Stimulated activated CD4-positive, alpha-beta T cell treated with anti-CD3 and anti-CD28 coated beads, TNF-alpha, amount 100 ng/mL, for 4 hours (primary cell): ENCODE results near the gene ZNF774.
"Not testable (repeated sequence)": the region's sequence is repeated elsewhere in the genome, so short reads cannot be mapped to it uniquely, and the experiment has no call there.

Experiments used
- DNase-seq, 3 experiments: peaks; one replicate each; pipeline ENCODE4 v3.0.0-alpha.2; 2020; ENCODE audit warnings: low read depth in 3 of 3

Gene ZNF774

GRCh38 chr15:90345857-90346256 lies 6.2 kb upstream of the ZNF774 start:
- DNase-seq = no peak

- not testable (repeated sequence) for DNase-seq
Measured at GRCh38 chr15:90347431-90348065, 4.5 kb upstream of the ZNF774 start.

GRCh38 chr15:90348456-90348855 lies 3.6 kb upstream of the ZNF774 start:
- no peak for DNase-seq

- no peak for DNase-seq
Measured at GRCh38 chr15:90349072-90349471, 3.0 kb upstream of the ZNF774 start.

GRCh38 chr15:90349821-90350220 lies 2.3 kb upstream of the ZNF774 start:
- no peak for DNase-seq

GRCh38 chr15:90351479-90352106 lies 491 bp upstream of the ZNF774 start:
- DNase-seq = peak in 1 of 3 experiments; percentile 6

GRCh38 chr15:90354986-90355385 lies 2.9 kb downstream of the ZNF774 start:
- DNase-seq = no peak

GRCh38 chr15:90358124-90359033 lies 6.3 kb downstream of the ZNF774 start:
- DNase-seq = no peak

GRCh38 chr15:90360746-90361145 lies 8.7 kb downstream of the ZNF774 start:
- DNase-seq = no peak

- no peak for DNase-seq
Measured at GRCh38 chr15:90362936-90363212, 10.8 kb downstream of the ZNF774 start.

GRCh38 chr15:90364251-90364650 lies 12.2 kb downstream of the ZNF774 start:
- no peak for DNase-seq

GRCh38 chr15:90365414-90366055 lies 13.5 kb downstream of the ZNF774 start:
- no peak for DNase-seq

- DNase-seq = no peak
Measured at GRCh38 chr15:90367576-90367975, 15.5 kb downstream of the ZNF774 start.

GRCh38 chr15:90375071-90375470 lies 23.0 kb downstream of the ZNF774 start:
- DNase-seq = no peak

GRCh38 chr15:90376789-90377188 lies 24.7 kb downstream of the ZNF774 start:
- peak in 2 of 3 experiments; percentile 20 to 41 for DNase-seq

- DNase-seq = no peak
Measured at GRCh38 chr15:90379263-90379662, 27.2 kb downstream of the ZNF774 start.

GRCh38 chr15:90381515-90381914 lies 29.4 kb downstream of the ZNF774 start:
- no peak for DNase-seq

- DNase-seq = no peak
Measured at GRCh38 chr15:90382320-90382719, 30.2 kb downstream of the ZNF774 start.

- no peak for DNase-seq
Measured at GRCh38 chr15:90386221-90386620, 34.1 kb downstream of the ZNF774 start.

- peak; percentile 91 to 94 (median 94) for DNase-seq
Measured at GRCh38 chr15:90387534-90388461, 35.7 kb downstream of the ZNF774 start, which contains the start of gene IQGAP1. TSS of gene IQGAP1 (plus strand) at chr15:90388242. CDS start at chr15:90388342, 100 bp downstream.
